Hepatocyte (in vitro differentiated cells): Measurements from ENCODE around the gene TMEM131. TPM values are rescaled to one million over a fixed set of nuclear protein-coding genes. Genes with fewer than 3 reads are reported as not detected.

Source experiments
- DNase-seq: peaks from one replicate; pipeline ENCODE4 v3.0.0-alpha.2; 2016; ENCODE audit warnings: low spot score
- H2AFZ ChIP-seq: fragments of 200-600 bp; sonication (generic); 2 replicates; pipeline ENCODE4 v1.6.0; 2016; ENCODE audit warnings: antibody characterized with exemption, mild to moderate bottlenecking
- H3K27ac ChIP-seq: fragments of 200-600 bp; sonication (generic); 2 replicates; pipeline ENCODE4 v1.5.1; 2016; ENCODE audit warnings: mild to moderate bottlenecking
- H3K27me3 ChIP-seq: fragments of 200-600 bp; sonication (generic); 2 replicates; pipeline ENCODE4 v1.6.1; 2016
- H3K36me3 ChIP-seq: fragments of 200-600 bp; sonication (generic); replicated peaks from 2 replicates; pipeline ENCODE4 v1.5.1; 2016; ENCODE audit warnings: low read depth; ENCODE audit not compliant: insufficient read depth
- H3K4me1 ChIP-seq: fragments of 200-600 bp; sonication (generic); 2 replicates; pipeline ENCODE4 v1.5.1; 2016; ENCODE audit warnings: mild to moderate bottlenecking, moderate library complexity; ENCODE audit not compliant: insufficient read depth
- H3K4me2 ChIP-seq: fragments of 200-600 bp; sonication (generic); 2 replicates; pipeline ENCODE4 v1.6.0; 2016
- H3K4me3 ChIP-seq: fragments of 200-600 bp; sonication (generic); 2 replicates; pipeline ENCODE4 v1.5.1; 2016; ENCODE audit warnings: mild to moderate bottlenecking
- H3K79me2 ChIP-seq: fragments of 200-600 bp; sonication (generic); 2 replicates; pipeline ENCODE4 v1.6.0; 2017; ENCODE audit warnings: mild to moderate bottlenecking
- H3K9me2 ChIP-seq: fragments of 200-600 bp; sonication (generic); replicated peaks from 2 replicates; pipeline ENCODE4 v1.6.0; 2017; ENCODE audit warnings: mild to moderate bottlenecking; ENCODE audit not compliant: insufficient read depth
- H3K9me3 ChIP-seq: fragments of 200-600 bp; sonication (generic); 2 replicates; pipeline ENCODE4 v1.5.1; 2016; ENCODE audit warnings: low read depth, mild to moderate bottlenecking
- H4K20me1 ChIP-seq: fragments of 200-600 bp; sonication (generic); 2 replicates; pipeline ENCODE4 v1.6.0; 2016; ENCODE audit warnings: mild to moderate bottlenecking; ENCODE audit not compliant: insufficient read depth, poor library complexity, severe bottlenecking
- CTCF ChIP-seq: fragments of 200-600 bp; sonication (generic); IDR thresholded peaks from 2 replicates; pipeline ENCODE4 v1.5.1; 2016; ENCODE audit warnings: antibody characterized with exemption, mild to moderate bottlenecking; ENCODE audit not compliant: poor library complexity
- EZH2 ChIP-seq: fragments of 200-600 bp; sonication (generic); IDR thresholded peaks from 2 replicates; pipeline ENCODE4 v1.6.1; 2016; ENCODE audit warnings: antibody characterized with exemption, mild to moderate bottlenecking, borderline replicate concordance
- EZH2phosphoT487 ChIP-seq: fragments of 200-600 bp; sonication (generic); IDR thresholded peaks from one replicate; pipeline ENCODE4 v1.6.1; 2018; ENCODE audit warnings: antibody characterized with exemption, mild to moderate bottlenecking, low read depth, moderate library complexity; ENCODE audit not compliant: unreplicated experiment, severe bottlenecking
- WGBS: methylation state at CpG from one replicate; pipeline ENCODE4 v1.1.6; 2016; ENCODE audit warnings: low lambda C conversion rate; ENCODE audit errors: missing lambda C conversion rate; 5-methylcytosine and 5-hydroxymethylcytosine counted together
- polyA plus RNA-seq: library from polyadenylated mRNA; unstranded; fragments of >200 nt; fragmentation: Nextera tagmentation; extraction: Ambion mirVana; gene quantifications from 2 replicates; pipeline ENCODE4 v1.2.1, GENCODE V29; 2016
- total RNA-seq: library from RNA; depleted of rRNA; stranded (reverse); fragments of >200 nt; gene quantifications from 2 replicates; pipeline ENCODE4 v1.2.3, GENCODE V29; 2014

TMEM131 gene
- total and polyA plus RNA-seq, 2 experiments from 2014 or later: 17.5 to 42.1 TPM

GRCh38 chr2:97739020-97739892 lies 256.5 kb downstream of the TMEM131 start:
- H3K4me3 ChIP-seq: no peak overlapping the region
- WGBS: 93% methylated on average over 22 of the region's 23 CpGs
- no peak overlapping the region for H3K27ac ChIP-seq
- H3K27me3 ChIP-seq: no peaks in the 10 kb centered on the region
- no peaks in the 10 kb centered on the region for H3K79me2 ChIP-seq
- H2AFZ ChIP-seq: no peak overlapping the region
- no peaks in the 10 kb centered on the region for H3K9me2 ChIP-seq
- H3K4me1 ChIP-seq: no peaks in the 10 kb centered on the region
- H3K4me2 ChIP-seq: no peak overlapping the region
- H3K9me3 ChIP-seq: no peaks in the 10 kb centered on the region
- TF ChIP-seq EZH2phosphoT487: no peak
- TF ChIP-seq CTCF: no peak
- TF ChIP-seq EZH2: no peak
- DNase-seq: no peak
- no peaks in the 10 kb centered on the region for H3K36me3 ChIP-seq
- H4K20me1 ChIP-seq: no peaks in the 10 kb centered on the region

DNA sequence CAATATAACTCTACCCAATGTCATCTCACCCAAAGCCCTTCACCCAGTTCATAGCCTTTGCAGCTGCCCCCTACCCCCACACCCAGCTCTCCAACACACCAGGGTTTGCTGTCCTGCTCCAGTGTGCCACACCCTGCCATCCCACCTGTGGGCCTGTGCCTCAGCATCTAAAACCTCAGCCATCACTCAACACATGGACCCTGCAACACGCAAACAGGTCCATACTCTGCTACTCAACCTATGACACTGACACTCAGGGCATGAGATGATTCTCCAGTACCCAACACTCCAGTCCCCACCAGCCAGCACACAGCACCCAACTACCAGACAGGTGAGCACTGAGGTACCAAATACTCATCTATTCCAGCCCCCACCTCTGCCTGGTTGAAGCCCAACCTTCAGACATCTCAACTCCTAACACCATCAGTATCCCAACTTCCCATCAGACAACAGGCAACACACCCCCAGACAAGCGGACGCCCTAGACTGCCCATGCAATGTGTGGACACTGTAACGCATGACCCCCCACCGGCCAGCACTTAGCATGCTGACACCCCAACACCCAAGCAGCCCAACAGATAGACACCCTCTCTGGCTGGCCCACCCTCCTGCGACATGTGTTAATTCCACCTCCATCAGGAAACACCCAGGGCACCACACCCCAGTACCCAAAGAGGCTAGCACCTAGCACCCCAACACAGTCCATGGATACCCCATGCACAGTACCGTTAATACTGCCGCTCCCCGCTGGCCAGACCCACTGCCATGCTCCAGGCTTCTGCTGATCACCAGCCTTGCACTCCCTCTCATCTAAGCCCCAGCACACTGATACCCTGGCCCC lies 257.3 kb downstream of the TMEM131 start:
- WGBS: 95% methylated on average over 9 of the region's 9 CpGs
- Histone ChIP-seq H3K9me3 (no peaks in the 10 kb centered on the region), H3K27me3 (no peaks in the 10 kb centered on the region), H3K27ac (no peak overlapping the region), H3K4me1 (no peaks in the 10 kb centered on the region), H3K79me2 (no peaks in the 10 kb centered on the region), H2AFZ (no peak overlapping the region), H3K4me2 (no peak overlapping the region), H3K9me2 (no peaks in the 10 kb centered on the region), H3K36me3 (no peaks in the 10 kb centered on the region), H4K20me1 (no peaks in the 10 kb centered on the region), H3K4me3 (no peak overlapping the region)
- TF ChIP-seq CTCF (no peak), EZH2phosphoT487 (no peak), EZH2 (no peak)
- DNase-seq: no peak

DNA sequence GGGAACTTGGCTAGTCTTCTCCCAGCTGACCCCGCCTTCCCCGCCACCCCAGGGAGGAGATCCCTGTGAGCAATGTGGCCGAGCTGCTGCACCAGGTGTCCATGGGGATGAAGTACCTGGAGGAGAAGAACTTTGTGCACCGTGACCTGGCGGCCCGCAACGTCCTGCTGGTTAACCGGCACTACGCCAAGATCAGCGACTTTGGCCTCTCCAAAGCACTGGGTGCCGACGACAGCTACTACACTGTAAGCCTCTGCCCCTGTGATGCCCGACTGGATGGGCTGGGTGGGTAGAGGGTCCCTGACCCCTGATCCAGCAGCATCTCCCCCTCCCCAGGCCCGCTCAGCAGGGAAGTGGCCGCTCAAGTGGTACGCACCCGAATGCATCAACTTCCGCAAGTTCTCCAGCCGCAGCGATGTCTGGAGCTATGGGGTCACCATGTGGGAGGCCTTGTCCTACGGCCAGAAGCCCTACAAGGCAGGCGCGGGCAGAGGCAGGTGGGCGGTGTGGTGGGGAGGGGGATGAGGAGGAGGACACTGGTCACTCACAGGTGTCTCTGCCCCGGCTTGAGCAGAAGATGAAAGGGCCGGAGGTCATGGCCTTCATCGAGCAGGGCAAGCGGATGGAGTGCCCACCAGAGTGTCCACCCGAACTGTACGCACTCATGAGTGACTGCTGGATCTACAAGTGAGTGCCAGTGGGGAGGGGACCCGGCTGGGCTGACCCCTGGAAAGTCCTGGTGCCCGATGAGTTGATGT lies 258.1 kb downstream of the TMEM131 start:
- H3K9me3 ChIP-seq: no peaks in the 10 kb centered on the region
- no peak overlapping the region for H3K4me2 ChIP-seq
- no peak overlapping the region for H2AFZ ChIP-seq
- no peaks in the 10 kb centered on the region for H3K9me2 ChIP-seq
- no peaks in the 10 kb centered on the region for H3K79me2 ChIP-seq
- H3K27me3 ChIP-seq: no peaks in the 10 kb centered on the region
- 94% methylated on average over 32 of the region's 32 CpGs for WGBS
- no peak overlapping the region for H3K4me3 ChIP-seq
- H3K27ac ChIP-seq: no peak overlapping the region
- TF ChIP-seq EZH2 (no peak), EZH2phosphoT487 (no peak), CTCF (no peak)
- H3K36me3 ChIP-seq: no peaks in the 10 kb centered on the region
- no peaks in the 10 kb centered on the region for H3K4me1 ChIP-seq
- no peak for DNase-seq
- no peaks in the 10 kb centered on the region for H4K20me1 ChIP-seq
